ENCODE data around the gene LEF1. TPM values are rescaled to one million over a fixed set of nuclear protein-coding genes. Genes with fewer than 3 reads are reported as not detected.

LEF1 gene
- total RNA-seq, 1 donor from 2014 or later, result 2.8 TPM

DNA sequence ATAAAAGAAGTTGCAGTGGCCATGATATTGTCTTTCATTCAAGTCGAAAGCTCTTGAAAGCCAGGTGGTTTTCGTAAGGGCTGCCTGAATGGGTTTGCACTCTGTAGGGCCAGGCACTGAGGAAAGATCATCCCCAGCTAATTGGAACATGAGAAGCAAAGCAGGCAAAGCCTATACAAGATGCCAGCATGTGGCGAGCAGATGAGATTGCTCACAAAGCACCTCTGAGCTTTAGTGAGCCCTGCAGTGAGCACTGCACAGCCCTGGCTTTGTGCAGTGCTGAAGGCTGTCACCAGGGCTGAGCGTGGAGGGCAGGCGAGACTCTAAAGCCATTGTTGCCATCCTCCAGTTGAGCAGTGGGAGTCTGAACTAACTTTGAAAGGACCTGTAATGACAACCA lies 125.2 kb downstream of the LEF1 start:
- H3K4me1 Mint-ChIP-seq (ENCODE audit: low read depth), result peaks cover 7% of the 10 kb centered on the region
- no peak for DNase-seq (ENCODE audit: low spot score)
- no peaks in the 10 kb centered on the region for H3K27me3 Mint-ChIP-seq (ENCODE audit: low read depth)
- H3K36me3 Mint-ChIP-seq (ENCODE audit: low read depth), result no peaks in the 10 kb centered on the region
- no peak overlapping the region for H3K27ac Mint-ChIP-seq (ENCODE audit: unreplicated experiment)
- peaks cover 5% of the 10 kb centered on the region for H3K9me3 Mint-ChIP-seq (ENCODE audit: low read depth)
- H3K4me3 Mint-ChIP-seq (ENCODE audit: unreplicated experiment), result no peak overlapping the region
- TF ChIP-seq, protein P1, sequence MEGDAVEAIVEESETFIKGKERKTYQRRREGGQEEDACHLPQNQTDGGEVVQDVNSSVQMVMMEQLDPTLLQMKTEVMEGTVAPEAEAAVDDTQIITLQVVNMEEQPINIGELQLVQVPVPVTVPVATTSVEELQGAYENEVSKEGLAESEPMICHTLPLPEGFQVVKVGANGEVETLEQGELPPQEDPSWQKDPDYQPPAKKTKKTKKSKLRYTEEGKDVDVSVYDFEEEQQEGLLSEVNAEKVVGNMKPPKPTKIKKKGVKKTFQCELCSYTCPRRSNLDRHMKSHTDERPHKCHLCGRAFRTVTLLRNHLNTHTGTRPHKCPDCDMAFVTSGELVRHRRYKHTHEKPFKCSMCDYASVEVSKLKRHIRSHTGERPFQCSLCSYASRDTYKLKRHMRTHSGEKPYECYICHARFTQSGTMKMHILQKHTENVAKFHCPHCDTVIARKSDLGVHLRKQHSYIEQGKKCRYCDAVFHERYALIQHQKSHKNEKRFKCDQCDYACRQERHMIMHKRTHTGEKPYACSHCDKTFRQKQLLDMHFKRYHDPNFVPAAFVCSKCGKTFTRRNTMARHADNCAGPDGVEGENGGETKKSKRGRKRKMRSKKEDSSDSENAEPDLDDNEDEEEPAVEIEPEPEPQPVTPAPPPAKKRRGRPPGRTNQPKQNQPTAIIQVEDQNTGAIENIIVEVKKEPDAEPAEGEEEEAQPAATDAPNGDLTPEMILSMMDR (IDR thresholded peaks at IDR 0.05), result no peak

DNA sequence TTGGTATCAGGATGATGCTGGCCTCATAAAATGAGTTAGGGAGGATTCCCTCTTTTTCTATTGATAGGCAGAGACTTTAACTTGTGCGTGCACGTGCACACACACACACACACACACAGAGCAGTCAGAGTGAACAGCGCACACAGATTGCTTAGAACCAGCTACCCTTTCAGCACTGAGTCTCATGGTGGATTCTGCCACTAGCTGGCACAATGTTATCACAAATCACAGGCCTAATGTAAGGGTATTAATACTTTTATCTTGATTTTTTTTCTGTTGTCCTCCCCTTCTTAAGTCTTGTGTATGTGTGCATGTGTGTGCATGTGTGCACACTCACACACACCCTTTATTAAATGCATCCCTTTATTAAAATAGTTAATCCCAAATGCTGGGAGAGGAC lies 125.8 kb downstream of the LEF1 start:
- TF ChIP-seq, protein P1 (IDR thresholded peaks at IDR 0.05), result peak; percentile 11
- peaks cover 7% of the 10 kb centered on the region for H3K4me1 Mint-ChIP-seq (ENCODE audit: low read depth)
- H3K36me3 Mint-ChIP-seq (ENCODE audit: low read depth), result no peaks in the 10 kb centered on the region

DNA sequence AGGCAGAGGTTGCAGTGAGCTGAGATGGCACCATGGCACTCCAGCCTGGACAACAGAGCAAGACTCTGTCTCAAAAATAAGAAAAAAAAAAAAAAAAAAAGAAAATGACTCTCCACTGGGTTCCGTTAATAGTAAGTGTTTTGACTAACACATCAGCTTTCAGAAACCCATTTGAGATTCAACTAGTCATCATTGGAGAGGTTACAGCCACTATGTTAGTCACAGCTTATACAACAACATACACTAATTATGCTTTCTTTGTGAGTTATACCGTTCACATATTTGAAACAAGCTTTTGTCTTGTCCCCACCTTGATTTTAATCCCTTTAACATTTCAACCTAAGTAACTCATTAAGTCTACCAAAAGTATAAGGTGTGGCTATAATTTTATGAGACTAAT lies 130.8 kb downstream of the LEF1 start:
- Mint-ChIP-seq H3K27ac (ENCODE audit: unreplicated experiment) (no peak overlapping the region), H3K9me3 (ENCODE audit: low read depth) (peaks cover 5% of the 10 kb centered on the region), H3K36me3 (ENCODE audit: low read depth) (peaks cover 5% of the 10 kb centered on the region), H3K4me3 (ENCODE audit: unreplicated experiment) (no peak overlapping the region), H3K27me3 (ENCODE audit: low read depth) (no peaks in the 10 kb centered on the region), H3K4me1 (ENCODE audit: low read depth) (no peaks in the 10 kb centered on the region)
- TF ChIP-seq, protein P1 (IDR thresholded peaks at IDR 0.05), result no peak
- no peak for DNase-seq (ENCODE audit: low spot score)

More for the DNA sequence above, 125.8 kb downstream of the LEF1 start:
- Mint-ChIP-seq H3K27ac (ENCODE audit: unreplicated experiment) (no peak overlapping the region), H3K9me3 (ENCODE audit: low read depth) (peaks cover 5% of the 10 kb centered on the region), H3K4me3 (ENCODE audit: unreplicated experiment) (no peak overlapping the region), H3K27me3 (ENCODE audit: low read depth) (no peaks in the 10 kb centered on the region)
- no peak for DNase-seq (ENCODE audit: low spot score)

DNA sequence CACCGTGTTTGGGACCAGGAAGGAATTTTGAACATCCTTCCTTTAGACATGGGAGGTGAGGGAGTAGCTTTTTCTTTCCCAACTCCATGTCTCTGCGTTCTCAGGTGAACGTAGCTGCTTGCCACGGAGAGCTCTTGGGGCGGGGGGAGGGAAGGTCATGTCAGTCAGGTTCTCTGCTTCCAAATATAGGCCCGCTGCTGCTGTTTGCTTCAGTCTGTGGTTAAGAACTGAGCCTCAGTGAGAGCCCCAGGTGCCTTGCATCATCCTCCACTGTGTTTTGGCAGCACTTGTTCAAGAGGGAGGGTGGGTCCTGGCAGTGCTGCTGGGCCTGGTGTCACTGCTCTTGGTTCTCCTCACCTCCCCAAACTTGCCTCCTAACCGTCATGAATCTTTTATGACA lies 132.5 kb downstream of the LEF1 start:
- H3K27me3 Mint-ChIP-seq (ENCODE audit: low read depth), result no peaks in the 10 kb centered on the region
- H3K4me3 Mint-ChIP-seq (ENCODE audit: unreplicated experiment), result no peak overlapping the region
- H3K9me3 Mint-ChIP-seq (ENCODE audit: low read depth), result peaks cover 3% of the 10 kb centered on the region
- TF ChIP-seq, protein P1 (IDR thresholded peaks at IDR 0.05), result no peak
- DNase-seq (ENCODE audit: low spot score), result no peak
- no peak overlapping the region for H3K27ac Mint-ChIP-seq (ENCODE audit: unreplicated experiment)
- H3K36me3 Mint-ChIP-seq (ENCODE audit: low read depth), result peaks cover 8% of the 10 kb centered on the region
- H3K4me1 Mint-ChIP-seq (ENCODE audit: low read depth), result no peaks in the 10 kb centered on the region

DNA sequence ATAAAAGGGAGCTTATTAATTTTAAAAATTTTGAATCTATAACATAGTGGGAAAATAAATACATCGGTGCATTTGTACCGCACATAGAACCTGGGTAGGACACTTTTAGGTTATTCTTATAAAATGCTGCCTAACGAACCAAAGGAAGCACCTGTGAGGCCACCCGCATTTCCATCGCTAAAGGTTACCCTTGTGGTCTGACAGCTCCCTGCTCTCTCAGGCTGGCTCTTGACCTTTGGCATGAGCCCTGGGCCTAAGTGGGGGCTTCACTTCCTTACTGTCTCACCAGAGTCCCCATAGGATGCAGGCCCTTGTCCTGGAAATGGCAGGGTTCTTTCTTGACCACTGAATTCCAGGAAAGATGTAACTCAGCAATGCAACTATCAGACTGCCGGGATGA lies 133.0 kb downstream of the LEF1 start:
- DNase-seq (ENCODE audit: low spot score), result no peak
- no peak overlapping the region for H3K27ac Mint-ChIP-seq (ENCODE audit: unreplicated experiment)
- no peaks in the 10 kb centered on the region for H3K27me3 Mint-ChIP-seq (ENCODE audit: low read depth)
- no peaks in the 10 kb centered on the region for H3K4me1 Mint-ChIP-seq (ENCODE audit: low read depth)
- peaks cover 3% of the 10 kb centered on the region for H3K9me3 Mint-ChIP-seq (ENCODE audit: low read depth)
- H3K36me3 Mint-ChIP-seq (ENCODE audit: low read depth), result peaks cover 8% of the 10 kb centered on the region
- TF ChIP-seq, protein P1 (IDR thresholded peaks at IDR 0.05), result no peak
- H3K4me3 Mint-ChIP-seq (ENCODE audit: unreplicated experiment), result no peak overlapping the region

All from chondrocyte (in vitro differentiated cells).